AG09319 (cell line): ENCODE results near the gene PSMD2.

Experiments used
- DNase-seq: peaks from one replicate; pipeline ENCODE4 v3.0.0-alpha.2; 2010; ENCODE audit warnings: low read depth; ENCODE audit errors: extremely low read depth
- TF ChIP-seq, protein P1 (sequence below): IDR thresholded peaks from 2 replicates; pipeline ENCODE4 v1.5.1; 2011; ENCODE audit warnings: low read depth, mild to moderate bottlenecking, inconsistent platforms, low read length, moderate library complexity

The PSMD2 gene

DNA sequence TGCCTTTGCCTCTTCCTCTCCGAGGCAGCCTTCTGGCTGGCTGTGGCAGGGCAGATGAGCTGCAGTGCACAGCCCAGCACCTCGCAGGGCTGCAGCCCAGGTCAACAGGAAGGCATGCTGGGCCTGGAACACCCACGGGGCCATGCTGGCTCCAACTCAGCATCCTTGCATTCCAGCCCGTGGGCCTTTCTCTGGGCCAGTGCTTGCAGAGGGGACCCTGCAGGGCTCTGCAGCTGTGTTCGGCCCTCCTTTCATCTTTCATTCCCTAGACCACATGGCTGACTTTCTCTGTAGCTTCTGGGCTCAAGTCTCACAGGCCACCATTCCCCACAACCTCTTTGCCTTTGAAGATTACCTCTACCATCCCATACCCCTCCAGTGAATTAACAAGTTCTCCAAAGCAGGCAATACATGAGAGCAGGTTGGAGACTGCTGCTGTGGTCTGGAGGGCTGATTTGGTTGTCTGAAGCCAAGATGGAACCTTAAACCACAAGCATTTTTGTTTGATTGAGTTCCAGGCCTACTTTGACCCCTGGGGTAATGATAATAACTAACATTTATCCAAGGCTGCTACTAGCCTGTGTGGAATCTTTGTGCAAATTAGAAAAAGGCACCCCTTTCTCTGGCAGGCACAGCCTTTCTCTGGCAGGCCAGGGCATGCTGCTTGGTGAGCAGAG lies 44.3 kb downstream of the PSMD2 start:
- DNase-seq = no peak
- TF ChIP-seq, protein P1, sequence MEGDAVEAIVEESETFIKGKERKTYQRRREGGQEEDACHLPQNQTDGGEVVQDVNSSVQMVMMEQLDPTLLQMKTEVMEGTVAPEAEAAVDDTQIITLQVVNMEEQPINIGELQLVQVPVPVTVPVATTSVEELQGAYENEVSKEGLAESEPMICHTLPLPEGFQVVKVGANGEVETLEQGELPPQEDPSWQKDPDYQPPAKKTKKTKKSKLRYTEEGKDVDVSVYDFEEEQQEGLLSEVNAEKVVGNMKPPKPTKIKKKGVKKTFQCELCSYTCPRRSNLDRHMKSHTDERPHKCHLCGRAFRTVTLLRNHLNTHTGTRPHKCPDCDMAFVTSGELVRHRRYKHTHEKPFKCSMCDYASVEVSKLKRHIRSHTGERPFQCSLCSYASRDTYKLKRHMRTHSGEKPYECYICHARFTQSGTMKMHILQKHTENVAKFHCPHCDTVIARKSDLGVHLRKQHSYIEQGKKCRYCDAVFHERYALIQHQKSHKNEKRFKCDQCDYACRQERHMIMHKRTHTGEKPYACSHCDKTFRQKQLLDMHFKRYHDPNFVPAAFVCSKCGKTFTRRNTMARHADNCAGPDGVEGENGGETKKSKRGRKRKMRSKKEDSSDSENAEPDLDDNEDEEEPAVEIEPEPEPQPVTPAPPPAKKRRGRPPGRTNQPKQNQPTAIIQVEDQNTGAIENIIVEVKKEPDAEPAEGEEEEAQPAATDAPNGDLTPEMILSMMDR = no peak

DNA sequence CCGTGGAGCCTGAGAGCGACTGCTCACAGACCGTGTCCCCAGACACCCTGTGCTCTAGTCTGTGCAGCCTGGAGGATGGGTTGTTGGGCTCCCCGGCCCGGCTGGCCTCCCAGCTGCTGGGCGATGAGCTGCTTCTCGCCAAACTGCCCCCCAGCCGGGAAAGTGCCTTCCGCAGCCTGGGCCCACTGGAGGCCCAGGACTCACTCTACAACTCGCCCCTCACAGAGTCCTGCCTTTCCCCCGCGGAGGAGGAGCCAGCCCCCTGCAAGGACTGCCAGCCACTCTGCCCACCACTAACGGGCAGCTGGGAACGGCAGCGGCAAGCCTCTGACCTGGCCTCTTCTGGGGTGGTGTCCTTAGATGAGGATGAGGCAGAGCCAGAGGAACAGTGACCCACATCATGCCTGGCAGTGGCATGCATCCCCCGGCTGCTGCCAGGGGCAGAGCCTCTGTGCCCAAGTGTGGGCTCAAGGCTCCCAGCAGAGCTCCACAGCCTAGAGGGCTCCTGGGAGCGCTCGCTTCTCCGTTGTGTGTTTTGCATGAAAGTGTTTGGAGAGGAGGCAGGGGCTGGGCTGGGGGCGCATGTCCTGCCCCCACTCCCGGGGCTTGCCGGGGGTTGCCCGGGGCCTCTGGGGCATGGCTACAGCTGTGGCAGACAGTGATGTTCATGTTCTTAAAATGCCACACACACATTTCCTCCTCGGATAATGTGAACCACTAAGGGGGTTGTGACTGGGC lies 45.7 kb downstream of the PSMD2 start:
- TF ChIP-seq, protein P1 = no peak
- DNase-seq = no peak

DNA sequence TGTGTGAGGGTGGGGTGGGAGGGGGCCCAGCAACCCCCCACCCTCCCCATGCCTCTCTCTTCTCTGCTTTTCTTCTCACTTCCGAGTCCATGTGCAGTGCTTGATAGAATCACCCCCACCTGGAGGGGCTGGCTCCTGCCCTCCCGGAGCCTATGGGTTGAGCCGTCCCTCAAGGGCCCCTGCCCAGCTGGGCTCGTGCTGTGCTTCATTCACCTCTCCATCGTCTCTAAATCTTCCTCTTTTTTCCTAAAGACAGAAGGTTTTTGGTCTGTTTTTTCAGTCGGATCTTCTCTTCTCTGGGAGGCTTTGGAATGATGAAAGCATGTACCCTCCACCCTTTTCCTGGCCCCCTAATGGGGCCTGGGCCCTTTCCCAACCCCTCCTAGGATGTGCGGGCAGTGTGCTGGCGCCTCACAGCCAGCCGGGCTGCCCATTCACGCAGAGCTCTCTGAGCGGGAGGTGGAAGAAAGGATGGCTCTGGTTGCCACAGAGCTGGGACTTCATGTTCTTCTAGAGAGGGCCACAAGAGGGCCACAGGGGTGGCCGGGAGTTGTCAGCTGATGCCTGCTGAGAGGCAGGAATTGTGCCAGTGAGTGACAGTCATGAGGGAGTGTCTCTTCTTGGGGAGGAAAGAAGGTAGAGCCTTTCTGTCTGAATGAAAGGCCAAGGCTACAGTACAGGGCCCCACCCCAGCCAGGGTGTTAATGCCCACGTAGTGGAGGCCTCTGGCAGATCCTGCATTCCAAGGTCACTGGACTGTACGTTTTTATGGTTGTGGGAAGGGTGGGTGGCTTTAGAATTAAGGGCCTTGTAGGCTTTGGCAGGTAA lies 46.5 kb downstream of the PSMD2 start:
- TF ChIP-seq, protein P1 = peak; percentile 51
- no peak for DNase-seq

DNA sequence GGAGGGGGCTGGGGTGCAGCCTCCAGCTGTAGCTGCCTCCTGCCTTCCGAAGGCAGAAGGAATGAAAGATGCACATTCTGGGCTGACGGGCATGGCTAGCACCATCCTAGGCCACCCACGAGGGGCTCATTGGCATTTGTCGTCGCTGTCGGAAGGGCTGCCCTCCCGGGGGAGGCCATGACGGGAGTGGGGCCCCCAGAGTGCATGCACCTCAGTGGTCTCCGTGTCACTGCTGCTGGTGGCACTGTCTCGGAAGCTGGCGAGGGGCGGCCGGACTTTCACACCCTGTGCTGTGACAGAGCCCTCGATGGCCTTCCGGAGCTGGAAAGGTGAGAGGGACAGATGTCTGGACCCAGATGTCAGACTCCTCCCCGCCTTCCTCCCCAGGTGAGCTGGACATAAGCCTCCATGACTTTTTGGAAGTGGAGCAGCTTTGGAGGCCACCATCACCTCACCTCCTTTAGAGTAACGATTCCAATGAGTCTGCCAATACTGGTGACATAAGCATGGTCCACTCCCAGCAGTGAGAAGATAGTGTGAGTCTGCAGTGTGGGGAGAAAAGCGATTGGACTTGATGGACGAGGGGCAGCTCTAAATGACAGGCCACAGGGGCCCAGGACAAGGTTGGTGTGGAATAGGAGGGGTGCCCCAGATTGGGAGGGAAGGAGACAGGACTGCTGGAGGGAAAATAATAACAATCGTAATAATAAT lies 47.6 kb downstream of the PSMD2 start:
- TF ChIP-seq, protein P1 = no peak
- DNase-seq = no peak

DNA sequence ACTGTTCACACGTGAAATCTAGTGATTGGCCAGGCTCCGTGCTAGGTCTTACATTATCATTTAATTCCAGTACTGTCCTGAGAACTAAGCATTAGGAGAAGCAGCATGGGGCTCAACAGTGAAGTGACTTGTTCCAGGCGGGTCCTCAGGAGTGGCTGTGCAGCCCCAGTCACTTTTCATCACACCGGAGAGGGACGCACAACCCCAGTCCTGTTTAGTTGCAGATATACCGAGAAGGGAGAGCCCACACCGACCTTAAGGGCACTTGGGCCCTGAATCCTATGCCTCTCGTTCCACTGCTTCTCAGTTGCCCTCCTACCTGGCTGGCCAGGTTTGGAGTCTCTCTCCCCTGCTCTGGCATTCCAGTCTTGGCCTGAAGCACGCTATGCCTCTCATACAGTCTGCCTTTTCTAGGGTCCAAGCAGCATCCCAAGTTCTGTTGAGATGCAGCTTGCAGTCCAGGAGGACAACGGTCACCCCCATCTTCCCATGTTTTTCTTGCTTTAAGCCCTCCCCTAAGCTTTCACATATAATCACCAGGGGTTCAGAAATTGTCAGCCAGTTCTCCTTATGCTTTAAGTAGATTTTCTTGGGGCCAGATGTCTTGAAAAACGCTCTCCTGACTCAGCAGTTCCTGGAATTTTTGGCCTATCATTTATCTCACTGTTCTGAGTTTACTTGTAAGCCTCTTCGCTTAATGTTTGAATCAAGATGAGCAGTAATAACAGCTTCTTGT lies 48.4 kb downstream of the PSMD2 start:
- TF ChIP-seq, protein P1 = no peak
- DNase-seq = no peak

DNA sequence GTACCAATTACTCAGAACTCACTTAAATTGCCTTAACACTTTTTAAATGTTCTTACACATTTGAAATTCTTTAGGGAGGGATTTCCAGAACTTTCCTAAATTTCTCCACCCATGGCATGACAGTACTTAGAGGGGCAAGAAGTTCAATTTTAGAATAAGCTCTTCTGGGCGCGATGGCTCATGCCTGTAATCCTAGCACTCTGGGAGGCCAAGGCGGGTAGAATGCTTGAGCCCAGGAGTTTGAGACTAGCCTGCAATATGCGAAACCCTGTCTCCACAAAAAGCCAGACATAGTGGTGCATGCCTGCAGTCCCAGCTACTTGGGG lies 49.0 kb downstream of the PSMD2 start:
- DNase-seq = no peak
- TF ChIP-seq, protein P1 = no peak
